HEK293 (cell line): ENCODE data around the gene SSTR4.
"Not testable (repeated sequence)": the region's sequence is repeated elsewhere in the genome, so short reads cannot be mapped to it uniquely, and the experiment has no call there.

ENCODE experiments used
- CTCF ChIA-PET: fragments of 350-600 bp; formaldehyde crosslinking; extraction: SDS; loops from one replicate; lab custom pipeline; 2021; ENCODE audit warnings: antibody characterized with exemption; lab: Yijun Ruan, JAX
- POLR2A ChIA-PET: fragments of 300-600 bp; formaldehyde crosslinking; extraction: SDS; loops from one replicate; lab custom pipeline; 2020; ENCODE audit warnings: antibody characterized with exemption, inconsistent platforms; lab: Yijun Ruan, JAX
- H3K27ac ChIP-seq: fragments of 200-500 bp; sonication (Bioruptor generic); 2 replicates; pipeline ENCODE4 v1.5.1; 2014; ENCODE audit warnings: low read depth, low read length, control low read depth, inconsistent platforms; ENCODE audit errors: extremely low read depth
- H3K36me3 ChIP-seq, 2 experiments: fragments of 200-500 bp in 1 of 2; sonication (Bioruptor generic) in 1 of 2; 1 replicate in 1 of 2; 2 replicates in 1 of 2; pipeline ENCODE4 v1.5.1; 2014 to 2017; ENCODE audit warnings: inconsistent platforms in 2 of 2, low read length in 2 of 2; ENCODE audit not compliant: control insufficient read depth in 2 of 2, insufficient read depth in 1 of 2
- H3K4me1 ChIP-seq: fragments of 200-500 bp; sonication (Bioruptor generic); 2 replicates; pipeline ENCODE4 v1.5.1; 2014; ENCODE audit warnings: mild to moderate bottlenecking, low read length, inconsistent platforms; ENCODE audit not compliant: control insufficient read depth, insufficient read depth
- H3K4me3 ChIP-seq: 2 replicates; pipeline ENCODE4 v1.5.1; 2011; ENCODE audit warnings: low read depth, mild to moderate bottlenecking, control low read depth, low read length, moderate library complexity
- H3K9me3 ChIP-seq: fragments of 200-500 bp; sonication (Bioruptor generic); 2 replicates; pipeline ENCODE4 v1.5.1; 2014; ENCODE audit warnings: low read depth, low read length, inconsistent platforms; ENCODE audit not compliant: control insufficient read depth, insufficient read depth
- SCRT1 ChIP-seq: fragments of 450-650 bp; formaldehyde crosslinking; IDR thresholded peaks from 2 replicates; pipeline ENCODE4 v1.5.1; 2016; ENCODE audit warnings: missing biosample characterization, missing genetic modification characterization, borderline replicate concordance
- SCRT2 ChIP-seq: fragments of 450-650 bp; formaldehyde crosslinking; IDR thresholded peaks from 2 replicates; pipeline ENCODE4 v1.5.1; 2016; ENCODE audit warnings: missing biosample characterization, missing genetic modification characterization
- WT1 ChIP-seq: fragments of 450-650 bp; formaldehyde crosslinking; IDR thresholded peaks from 2 replicates; pipeline ENCODE4 v1.5.1; 2016; ENCODE audit warnings: missing biosample characterization, missing genetic modification characterization
- YY1 ChIP-seq: fragments of 450-650 bp; formaldehyde crosslinking; IDR thresholded peaks from 2 replicates; pipeline ENCODE4 v1.5.1; 2018; ENCODE audit warnings: missing biosample characterization, missing genetic modification characterization
- ZBTB21 ChIP-seq: fragments of 450-650 bp; formaldehyde crosslinking; IDR thresholded peaks from 2 replicates; pipeline ENCODE4 v1.5.1; 2017; ENCODE audit warnings: missing biosample characterization, missing genetic modification characterization
- ZNF140 ChIP-seq: fragments of 450-650 bp; formaldehyde crosslinking; IDR thresholded peaks from 2 replicates; pipeline ENCODE4 v1.5.1; 2016; ENCODE audit warnings: missing biosample characterization, missing genetic modification characterization
- ZNF157 ChIP-seq: fragments of 450-650 bp; formaldehyde crosslinking; IDR thresholded peaks from 2 replicates; pipeline ENCODE4 v1.5.1; 2016; ENCODE audit warnings: missing biosample characterization, missing genetic modification characterization
- ZNF174 ChIP-seq: fragments of 450-650 bp; formaldehyde crosslinking; IDR thresholded peaks from 2 replicates; pipeline ENCODE4 v1.5.0; 2017; ENCODE audit warnings: missing biosample characterization, mild to moderate bottlenecking, missing genetic modification characterization
- ZNF280D ChIP-seq: fragments of 450-650 bp; formaldehyde crosslinking; IDR thresholded peaks from 2 replicates; pipeline ENCODE4 v1.5.1; 2016; ENCODE audit warnings: missing biosample characterization, missing genetic modification characterization
- ZNF302 ChIP-seq: fragments of 450-650 bp; formaldehyde crosslinking; IDR thresholded peaks from 2 replicates; pipeline ENCODE4 v1.5.1; 2016; ENCODE audit warnings: missing biosample characterization, missing genetic modification characterization, low read depth
- ZNF394 ChIP-seq: fragments of 450-650 bp; formaldehyde crosslinking; IDR thresholded peaks from 2 replicates; pipeline ENCODE4 v1.5.1; 2016; ENCODE audit warnings: missing biosample characterization, missing genetic modification characterization, mild to moderate bottlenecking, moderate library complexity, borderline replicate concordance
- ZNF704 ChIP-seq: fragments of 450-650 bp; formaldehyde crosslinking; IDR thresholded peaks from 2 replicates; pipeline ENCODE4 v1.5.1; 2016; ENCODE audit warnings: missing biosample characterization, missing genetic modification characterization
- ZNF768 ChIP-seq: fragments of 450-650 bp; formaldehyde crosslinking; IDR thresholded peaks from 2 replicates; pipeline ENCODE4 v1.5.1; 2018; ENCODE audit warnings: missing biosample characterization, mild to moderate bottlenecking, missing genetic modification characterization
- ZNF776 ChIP-seq: fragments of 450-650 bp; formaldehyde crosslinking; IDR thresholded peaks from 2 replicates; pipeline ENCODE4 v1.5.0; 2017; ENCODE audit warnings: missing biosample characterization, missing genetic modification characterization, borderline replicate concordance
- ZNF785 ChIP-seq: fragments of 450-650 bp; formaldehyde crosslinking; IDR thresholded peaks from 2 replicates; pipeline ENCODE4 v1.5.1; 2016; ENCODE audit warnings: missing biosample characterization, missing genetic modification characterization
- ZNF843 ChIP-seq: fragments of 450-650 bp; formaldehyde crosslinking; IDR thresholded peaks from 2 replicates; pipeline ENCODE4 v1.5.1; 2016; ENCODE audit warnings: missing biosample characterization, missing genetic modification characterization
- ZSCAN16 ChIP-seq: fragments of 450-650 bp; formaldehyde crosslinking; IDR thresholded peaks from 2 replicates; pipeline ENCODE4 v1.5.1; 2016; ENCODE audit warnings: missing biosample characterization, missing genetic modification characterization
- ZSCAN18 ChIP-seq: fragments of 450-650 bp; formaldehyde crosslinking; IDR thresholded peaks from 2 replicates; pipeline ENCODE4 v1.5.1; 2016; ENCODE audit warnings: missing biosample characterization, missing genetic modification characterization
- TF ChIP-seq, protein P1 (sequence below): fragments of 450-650 bp; formaldehyde crosslinking; IDR thresholded peaks from 2 replicates; pipeline ENCODE4 v1.5.1; 2016; ENCODE audit warnings: missing biosample characterization, missing genetic modification characterization

Gene SSTR4

GRCh38 chr20:23034721-23035671 lies at the start of gene SSTR4:
SSTR4 (plus strand) TSS chr20:23035312; CDS start chr20:23035484, 172 bp downstream.
- TF ChIP-seq SCRT1 (no peak), SCRT2 (no peak), ZNF140 (no peak), ZNF768 (tag by site-specific recombination) (no peak), ZNF394 (tag by site-specific recombination) (no peak), ZNF302 (tag by site-specific recombination) (no peak), ZSCAN18 (tag by site-specific recombination) (no peak), ZNF157 (no peak), ZNF776 (tag by site-specific recombination) (no peak), ZBTB21 (tag by site-specific recombination) (no peak), WT1 (tag by site-specific recombination) (no peak), ZSCAN16 (tag by site-specific recombination) (no peak), ZNF785 (no peak), ZNF174 (tag by site-specific recombination) (no peak), ZNF843 (no peak)
- TF ChIP-seq, protein P1, sequence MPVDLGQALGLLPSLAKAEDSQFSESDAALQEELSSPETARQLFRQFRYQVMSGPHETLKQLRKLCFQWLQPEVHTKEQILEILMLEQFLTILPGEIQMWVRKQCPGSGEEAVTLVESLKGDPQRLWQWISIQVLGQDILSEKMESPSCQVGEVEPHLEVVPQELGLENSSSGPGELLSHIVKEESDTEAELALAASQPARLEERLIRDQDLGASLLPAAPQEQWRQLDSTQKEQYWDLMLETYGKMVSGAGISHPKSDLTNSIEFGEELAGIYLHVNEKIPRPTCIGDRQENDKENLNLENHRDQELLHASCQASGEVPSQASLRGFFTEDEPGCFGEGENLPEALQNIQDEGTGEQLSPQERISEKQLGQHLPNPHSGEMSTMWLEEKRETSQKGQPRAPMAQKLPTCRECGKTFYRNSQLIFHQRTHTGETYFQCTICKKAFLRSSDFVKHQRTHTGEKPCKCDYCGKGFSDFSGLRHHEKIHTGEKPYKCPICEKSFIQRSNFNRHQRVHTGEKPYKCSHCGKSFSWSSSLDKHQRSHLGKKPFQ (tag by site-specific recombination) = no peak
- TF ChIP-seq, all 188 proteins: peak for 0
- no peak within 1 kb of the TSS for H3K4me3 ChIP-seq
- no peaks in the 10 kb centered on the region for H3K9me3 ChIP-seq
- CTCF ChIA-PET = no interaction called here
- H3K27ac ChIP-seq = no peak within 1 kb of the TSS
- H3K36me3 ChIP-seq = no peaks in the 10 kb centered on the region
- no peaks in the 10 kb centered on the region; the same call in 1 of the 2 replicates for H3K4me1 ChIP-seq
- POLR2A ChIA-PET = no interaction called here

DNA sequence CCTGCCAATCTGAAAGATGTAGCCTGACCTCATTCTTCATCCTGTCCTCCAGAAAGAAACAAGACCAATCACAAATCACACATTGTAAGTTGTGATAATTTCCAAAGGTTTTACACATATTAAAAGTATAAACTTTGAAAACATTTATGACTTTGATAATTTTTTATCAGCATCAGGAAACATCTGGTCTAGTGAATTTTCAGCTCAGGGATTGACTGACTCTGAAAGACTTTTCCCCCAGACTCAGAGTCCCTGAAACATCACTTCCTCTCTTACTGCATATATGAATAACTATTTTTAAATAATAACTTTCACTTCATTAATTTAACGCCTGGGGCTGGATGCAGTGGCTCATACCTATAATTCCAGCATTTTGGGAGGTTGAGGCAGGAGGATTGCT lies 48.5 kb upstream of the SSTR4 start:
- CTCF ChIA-PET = interaction anchor here (0.5 to 2.1 kb wide), 2 partner anchors 12 to 274 kb away, joined by 3 to 8 read pairs; no protein-coding TSS in a partner anchor
- Histone ChIP-seq H3K27ac (no peak overlapping the region), H3K4me1 (no peaks in the 10 kb centered on the region), H3K36me3 (no peaks in the 10 kb centered on the region), H3K4me3 (no peak overlapping the region), H3K9me3 (no peaks in the 10 kb centered on the region)
- TF ChIP-seq YY1 (tag by site-specific recombination) = no peak
- no peak for TF ChIP-seq ZNF280D (tag by site-specific recombination)
- no peak for TF ChIP-seq ZNF704 (tag by site-specific recombination)
- TF ChIP-seq ZNF776 (tag by site-specific recombination) = no peak
- TF ChIP-seq, all 188 proteins: peak for 0
- POLR2A ChIA-PET = no interaction called here

DNA sequence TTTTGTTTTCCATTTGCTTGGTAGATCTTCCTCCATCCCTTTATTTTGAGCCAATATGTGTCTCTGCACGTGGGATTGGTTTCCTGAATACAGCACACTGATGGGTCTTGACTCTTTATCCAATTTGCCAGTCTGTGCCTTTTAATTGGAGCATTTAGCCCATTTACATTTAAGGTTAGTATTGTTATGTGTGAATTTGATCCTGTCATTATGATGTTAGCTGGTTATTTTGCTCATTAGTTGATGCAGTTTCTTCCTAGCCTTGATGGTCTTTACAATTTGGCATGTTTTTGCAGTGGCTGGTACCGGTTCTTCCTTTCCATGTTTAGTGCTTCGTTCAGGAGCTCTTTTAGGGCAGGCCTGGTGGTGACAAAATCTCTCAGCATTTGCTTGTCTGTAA lies 43.7 kb upstream of the SSTR4 start:
- H3K4me1 ChIP-seq, H3K4me3 ChIP-seq, H3K27ac ChIP-seq, H3K9me3 ChIP-seq, CTCF ChIA-PET, POLR2A ChIA-PET, H3K36me3 ChIP-seq: not testable (repeated sequence)
